SK-N-SH (cell line): ENCODE results near the gene CYTH3. TPM values are rescaled to one million over a fixed set of nuclear protein-coding genes. Genes with fewer than 3 reads are reported as not detected.

Experiments
- CTCF ChIA-PET: fragments of 300-600, 350-600 bp; formaldehyde crosslinking; extraction: SDS; loops from one replicate; lab custom pipeline; 2021; lab: Yijun Ruan, JAX
- POLR2A ChIA-PET: fragments of 350-600 bp; sonication (Branson Sonifier 250); formaldehyde crosslinking; extraction: SDS; loops from one replicate; lab custom pipeline; 2020; ENCODE audit warnings: antibody characterized with exemption, inconsistent platforms; lab: Yijun Ruan, JAX
- DNase-seq: peaks from one replicate; pipeline ENCODE4 v3.0.0; 2012
- H2AFZ ChIP-seq: fragments of 200-600 bp; sonication (generic); 2 replicates; pipeline ENCODE4 v1.8.1; 2016; ENCODE audit warnings: antibody characterized with exemption, mild to moderate bottlenecking, low read depth
- H3F3A ChIP-seq: fragments of 200-600 bp; sonication (generic); replicated peaks from 2 replicates; pipeline ENCODE3; 2016; ENCODE audit warnings: antibody characterized with exemption, mild to moderate bottlenecking; ENCODE audit not compliant: insufficient read depth
- H3K27ac ChIP-seq, 2 experiments: fragments of 200-500 bp in 1 of 2; fragments of 200-600 bp in 1 of 2; sonication (Bioruptor generic) in 1 of 2; sonication (generic), shearing (Covaris generic) in 1 of 2; 2 replicates each; pipeline versions ENCODE4 v1.5.1 to v1.6.1; 2014 to 2016; ENCODE audit warnings: low read depth in 2 of 2, inconsistent platforms in 1 of 2, low read length in 1 of 2, mild to moderate bottlenecking in 1 of 2, mixed read lengths in 1 of 2
- H3K27me3 ChIP-seq: fragments of 200-600 bp; sonication (generic), shearing (Covaris generic); 2 replicates; pipeline ENCODE4 v1.6.1; 2016; ENCODE audit warnings: mixed run types; ENCODE audit not compliant: insufficient read depth
- H3K36me3 ChIP-seq, 2 experiments: fragments of 200-500 bp in 1 of 2; fragments of 200-600 bp in 1 of 2; sonication (Bioruptor generic) in 1 of 2; sonication (generic) in 1 of 2; replicated peaks in 1 of 2; 2 replicates each; pipeline versions ENCODE3 to v1.5.1; 2014 to 2016; ENCODE audit warnings: low read length in 1 of 2, mild to moderate bottlenecking in 1 of 2; ENCODE audit not compliant: insufficient read depth in 2 of 2, control insufficient read depth in 1 of 2
- H3K4me1 ChIP-seq, 2 experiments: fragments of 200-500 bp in 1 of 2; fragments of 200-600 bp in 1 of 2; sonication (Bioruptor generic) in 1 of 2; sonication (generic), shearing (Covaris generic) in 1 of 2; 2 replicates each; pipeline versions ENCODE4 v1.5.1 to v1.6.1; 2014 to 2016; ENCODE audit warnings: low read depth in 1 of 2, low read length in 1 of 2, mixed run types in 1 of 2; ENCODE audit not compliant: insufficient read depth in 2 of 2, control insufficient read depth in 1 of 2
- H3K4me2 ChIP-seq: fragments of 200-600 bp; sonication (generic), shearing (Covaris generic); 2 replicates; pipeline ENCODE4 v1.6.1; 2017; ENCODE audit warnings: mixed run types
- H3K4me3 ChIP-seq, 2 experiments: fragments of 200-500 bp in 1 of 2; fragments of 200-600 bp in 1 of 2; sonication (Bioruptor generic) in 1 of 2; sonication (generic), shearing (Covaris generic) in 1 of 2; 2 replicates each; pipeline versions ENCODE4 v1.5.1 to v1.8.1; 2014 to 2016; ENCODE audit warnings: low read depth in 2 of 2, inconsistent platforms in 1 of 2, low read length in 1 of 2, mild to moderate bottlenecking in 1 of 2, mixed read lengths in 1 of 2, moderate library complexity in 1 of 2
- H3K79me2 ChIP-seq: fragments of 200-600 bp; sonication (generic); 2 replicates; pipeline ENCODE4 v1.8.1; 2017; ENCODE audit warnings: mild to moderate bottlenecking; ENCODE audit not compliant: insufficient read depth
- H3K9ac ChIP-seq: fragments of 200-600 bp; sonication (generic); 2 replicates; pipeline ENCODE4 v1.6.1; 2017; ENCODE audit warnings: mixed run types
- H3K9me2 ChIP-seq: fragments of 200-600 bp; sonication (generic); 2 replicates; pipeline ENCODE4 v1.6.1; 2017; ENCODE audit warnings: mixed run types
- H3K9me3 ChIP-seq: fragments of 200-600 bp; sonication (generic); 2 replicates; pipeline ENCODE4 v1.6.1; 2017; ENCODE audit warnings: mixed run types, mild to moderate bottlenecking, moderate library complexity
- H4K20me1 ChIP-seq: fragments of 200-600 bp; sonication (generic); 2 replicates; pipeline ENCODE4 v1.6.1; 2017; ENCODE audit warnings: mild to moderate bottlenecking, mixed run types; ENCODE audit not compliant: insufficient read depth
- IRF3 ChIP-seq: fragments of 150-350 bp; IDR thresholded peaks from 2 replicates; pipeline ENCODE4 v1.6.1; 2016; ENCODE audit warnings: mild to moderate bottlenecking, low read depth, low read length
- MXI1 ChIP-seq: IDR thresholded peaks from 2 replicates; pipeline ENCODE4 v1.6.1; 2012; ENCODE audit warnings: mild to moderate bottlenecking, low read depth, low read length, improper control_type of control experiment
- NRF1 ChIP-seq: IDR thresholded peaks from 2 replicates; pipeline ENCODE4 v1.6.1; 2012; ENCODE audit warnings: low read depth, mild to moderate bottlenecking, low read length
- RCOR1 ChIP-seq: fragments of 150-350 bp; IDR thresholded peaks from 2 replicates; pipeline ENCODE4 v1.6.1; 2017; ENCODE audit warnings: antibody characterized with exemption, low read length
- REST ChIP-seq: IDR thresholded peaks from 2 replicates; pipeline ENCODE4 v1.6.1; 2012; ENCODE audit warnings: mild to moderate bottlenecking, low read depth, low read length, moderate library complexity
- SIN3A ChIP-seq: IDR thresholded peaks from 2 replicates; pipeline ENCODE4 v1.6.1; 2012; ENCODE audit warnings: low read depth, mild to moderate bottlenecking, low read length, moderate library complexity, borderline replicate concordance
- SMC3 ChIP-seq: IDR thresholded peaks from 2 replicates; pipeline ENCODE4 v1.6.1; 2012; ENCODE audit warnings: low read depth, low read length, improper control_type of control experiment
- TEAD4 ChIP-seq: IDR thresholded peaks from 2 replicates; pipeline ENCODE4 v1.4.0; 2012; ENCODE audit warnings: mild to moderate bottlenecking, borderline replicate concordance; ENCODE audit not compliant: insufficient read depth
- USF2 ChIP-seq: fragments of 150-350 bp; IDR thresholded peaks from 2 replicates; pipeline ENCODE4 v1.6.1; 2017; ENCODE audit warnings: antibody characterized with exemption, low read length, low read depth, borderline replicate concordance
- YY1 ChIP-seq: IDR thresholded peaks from 2 replicates; pipeline ENCODE4 v1.4.0; 2012; ENCODE audit warnings: low read depth, mild to moderate bottlenecking
- ZBTB33 ChIP-seq: IDR thresholded peaks from 2 replicates; pipeline ENCODE4 v1.4.0; 2012; ENCODE audit warnings: low read depth, borderline replicate concordance
- WGBS: methylation state at CpG from one replicate; pipeline ENCODE4 v1.1.6; 2017; ENCODE audit warnings: low lambda C conversion rate; 5-methylcytosine and 5-hydroxymethylcytosine counted together
- polyA plus RNA-seq, 3 experiments: library from polyadenylated mRNA; depleted of rRNA; stranded (reverse); fragments of >200 nt; gene quantifications; 2 replicates each; pipeline ENCODE4 v1.2.3, GENCODE V29; 2012
- TF ChIP-seq, protein P1 (sequence below): IDR thresholded peaks from 2 replicates; pipeline ENCODE4; 2012

CYTH3 gene
- polyA plus RNA-seq, 1 of the 3 experiments (the other 2 are of a cell fraction) = 55.1 TPM

GRCh38 chr7:6269527-6269926, 2.9 kb downstream of the CYTH3 start:
- H3K79me2 ChIP-seq = peaks cover 76% of the 10 kb centered on the region
- WGBS = 88% methylated on average over 4 of the region's 4 CpGs

More at GRCh38 chr7:6269527-6269926, 2.9 kb downstream of the CYTH3 start:
- no peaks in the 10 kb centered on the region for H3K9me3 ChIP-seq
- H3K27me3 ChIP-seq = no peaks in the 10 kb centered on the region
- ChIA-PET POLR2A (no interaction called here), CTCF (interaction anchor here (1.4 to 4.1 kb wide), 7 partner anchors 10 to 110 kb away, joined by 4 to 36 read pairs (median 8); no protein-coding TSS in a partner anchor)
- no peaks in the 10 kb centered on the region for H3K9me2 ChIP-seq
- no peak overlapping the region for H3K4me2 ChIP-seq
- H3K4me3 ChIP-seq = no peak overlapping the region
- H3K27ac ChIP-seq = no peak overlapping the region
- peaks cover 8 to 24% of the 10 kb centered on the region in 2 experiments; a peak in 2 of 4 replicates for H3K4me1 ChIP-seq
- no peak overlapping the region for H2AFZ ChIP-seq
- H3F3A ChIP-seq = peaks cover 21% of the 10 kb centered on the region
- H3K36me3 ChIP-seq = peaks cover 0 to 5% of the 10 kb centered on the region in 2 experiments
- H3K9ac ChIP-seq = no peak overlapping the region
- TF ChIP-seq ZBTB33 = no peak
- TF ChIP-seq, protein P1, sequence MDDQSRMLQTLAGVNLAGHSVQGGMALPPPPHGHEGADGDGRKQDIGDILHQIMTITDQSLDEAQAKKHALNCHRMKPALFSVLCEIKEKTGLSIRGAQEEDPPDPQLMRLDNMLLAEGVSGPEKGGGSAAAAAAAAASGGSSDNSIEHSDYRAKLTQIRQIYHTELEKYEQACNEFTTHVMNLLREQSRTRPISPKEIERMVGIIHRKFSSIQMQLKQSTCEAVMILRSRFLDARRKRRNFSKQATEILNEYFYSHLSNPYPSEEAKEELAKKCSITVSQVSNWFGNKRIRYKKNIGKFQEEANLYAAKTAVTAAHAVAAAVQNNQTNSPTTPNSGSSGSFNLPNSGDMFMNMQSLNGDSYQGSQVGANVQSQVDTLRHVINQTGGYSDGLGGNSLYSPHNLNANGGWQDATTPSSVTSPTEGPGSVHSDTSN = no peak
- TF ChIP-seq RCOR1 = no peak
- TF ChIP-seq SMC3 = no peak
- TF ChIP-seq NRF1 = no peak
- no peak for TF ChIP-seq MXI1
- no peak for TF ChIP-seq YY1
- TF ChIP-seq REST = no peak
- TF ChIP-seq SIN3A = no peak
- no peak for TF ChIP-seq IRF3
- TF ChIP-seq TEAD4 = no peak
- no peak for TF ChIP-seq USF2
- H4K20me1 ChIP-seq = peaks cover 34% of the 10 kb centered on the region
- no peak for DNase-seq
